ENCODE measurements around the gene USP25.

USP25 gene

GRCh38 chr21:15868940-15869339 is 139.2 kb downstream of the USP25 start:
- DNase-seq, result no peak

GRCh38 chr21:15870819-15871218 is 141.0 kb downstream of the USP25 start:
- no peak for DNase-seq

- DNase-seq, result no peak
These were observed 142.5 kb downstream of the USP25 start for GRCh38 chr21:15872236-15872635.

GRCh38 chr21:15874615-15875014 is 144.8 kb downstream of the USP25 start:
- no peak for DNase-seq

- DNase-seq, result no peak
These were observed 145.5 kb downstream of the USP25 start for GRCh38 chr21:15875286-15875685.

GRCh38 chr21:15893902-15894301 is 164.1 kb downstream of the USP25 start:
- no peak for DNase-seq

- no peak for DNase-seq
These were observed 164.8 kb downstream of the USP25 start for GRCh38 chr21:15894596-15894995.

- no peak for DNase-seq
These were observed 165.6 kb downstream of the USP25 start for GRCh38 chr21:15895142-15896106.

- no peak for DNase-seq
These were observed 166.7 kb downstream of the USP25 start for GRCh38 chr21:15896501-15896900.

GRCh38 chr21:15904389-15904788 is 174.6 kb downstream of the USP25 start:
- DNase-seq, result no peak

GRCh38 chr21:15908187-15908586 is 178.4 kb downstream of the USP25 start:
- DNase-seq, result no peak

- DNase-seq, result no peak
These were observed 198.4 kb downstream of the USP25 start for GRCh38 chr21:15928196-15928595.

GRCh38 chr21:15928686-15929425 is 199.1 kb downstream of the USP25 start:
- no peak for DNase-seq

GRCh38 chr21:15929536-15929935 is 199.8 kb downstream of the USP25 start:
- DNase-seq, result no peak
